ENCODE data around the gene NCKIPSD. TPM values are rescaled to one million over a fixed set of nuclear protein-coding genes. Genes with fewer than 3 reads are reported as not detected.

NCKIPSD gene
- total RNA-seq, 5 donors from 2014 or later (not counting 1 experiment from before 2014, with no cell fraction given): 17.4 to 23.4 (median 20.4) TPM

GRCh38 chr3:48681974-48682610 lies 3.6 kb downstream of the NCKIPSD start:
- peaks cover 40% of the 10 kb centered on the region for H3K36me3 Mint-ChIP-seq
- H3K9me3 Mint-ChIP-seq: no peaks in the 10 kb centered on the region
- peaks cover 4 to 39% of the 10 kb centered on the region in 2 experiments for H3K4me1 ChIP-seq (ENCODE audit: control insufficient read depth in 1 of 2, extremely low read depth in 1 of 2, insufficient read depth in 2 of 2, low read length in 2 of 2)
- no peak for ATAC-seq (replicated peaks in 1 of 4)
- H3K9me3 ChIP-seq: no peaks in the 10 kb centered on the region
- no peak overlapping the region for H3K4me3 ChIP-seq (ENCODE audit: control insufficient read depth in 1 of 2, extremely low read depth in 1 of 2, low read length in 1 of 2)
- no peaks in the 10 kb centered on the region for H3K27me3 Mint-ChIP-seq
- H3K27me3 ChIP-seq (replicated peaks in 1 of 2; ENCODE audit: control insufficient read depth in 2 of 2, extremely low read depth in 1 of 2, insufficient read depth in 2 of 2, low read length in 1 of 2): no peaks in the 10 kb centered on the region
- POLR2A ChIA-PET: interaction anchor here in 1 of 2 donors (0.5 kb wide), 1 partner anchor 1136 kb away, joined by 13 read pairs; no protein-coding TSS in a partner anchor
- H3K27ac ChIP-seq (ENCODE audit: low read length): no peak overlapping the region
- no peak for DNase-seq
- CTCF ChIA-PET: no interaction called here
- H3K36me3 ChIP-seq (ENCODE audit: control insufficient read depth in 2 of 2, extremely low read depth in 1 of 2, insufficient read depth in 1 of 2, low read length in 1 of 2): peaks cover 7 to 42% of the 10 kb centered on the region in 2 donors
- WGBS (ENCODE audit: insufficient coverage): 100% methylated on average over 3 of the region's 17 CpGs
- no peak overlapping the region for H3K4me3 Mint-ChIP-seq
- no peak overlapping the region for H3K27ac Mint-ChIP-seq
- peaks cover 33 to 53% (median 49%) of the 10 kb centered on the region in 3 donors for H3K4me1 Mint-ChIP-seq

- ChIA-PET CTCF (no interaction called here), POLR2A (interaction anchor here in 1 of 2 donors (0.5 kb wide), 1 partner anchor 1137 kb away, joined by 13 read pairs; no protein-coding TSS in a partner anchor)
- peaks cover 7 to 42% of the 10 kb centered on the region in 2 donors for H3K36me3 ChIP-seq (ENCODE audit: control insufficient read depth in 2 of 2, extremely low read depth in 1 of 2, insufficient read depth in 1 of 2, low read length in 1 of 2)
- H3K4me3 ChIP-seq (ENCODE audit: control insufficient read depth in 1 of 2, extremely low read depth in 1 of 2, low read length in 1 of 2): no peak overlapping the region
- DNase-seq: no peak
- Mint-ChIP-seq H3K9me3 (no peaks in the 10 kb centered on the region), H3K27ac (no peak overlapping the region), H3K36me3 (peaks cover 40% of the 10 kb centered on the region), H3K27me3 (no peaks in the 10 kb centered on the region), H3K4me3 (no peak overlapping the region), H3K4me1 (peaks cover 31 to 51% (median 45%) of the 10 kb centered on the region in 3 donors)
- H3K9me3 ChIP-seq: no peaks in the 10 kb centered on the region
- ATAC-seq (replicated peaks in 1 of 4): no peak
- no peak overlapping the region for H3K27ac ChIP-seq (ENCODE audit: low read length)
- no CpG with 5 or more reads among the region's 7 CpGs for WGBS (ENCODE audit: insufficient coverage)
- H3K27me3 ChIP-seq (replicated peaks in 1 of 2; ENCODE audit: control insufficient read depth in 2 of 2, extremely low read depth in 1 of 2, insufficient read depth in 2 of 2, low read length in 1 of 2): no peaks in the 10 kb centered on the region
- H3K4me1 ChIP-seq (ENCODE audit: control insufficient read depth in 1 of 2, extremely low read depth in 1 of 2, insufficient read depth in 2 of 2, low read length in 2 of 2): peaks cover 4 to 36% of the 10 kb centered on the region in 2 experiments
These were observed 4.2 kb downstream of the NCKIPSD start for GRCh38 chr3:48681541-48681880.

- CTCF ChIA-PET: no interaction called here
- Histone ChIP-seq H3K27ac (ENCODE audit: low read length) (no peak overlapping the region), H3K4me1 (ENCODE audit: control insufficient read depth in 1 of 2, extremely low read depth in 1 of 2, insufficient read depth in 2 of 2, low read length in 2 of 2) (peaks cover 4 to 31% of the 10 kb centered on the region in 2 experiments), H3K36me3 (ENCODE audit: control insufficient read depth in 2 of 2, extremely low read depth in 1 of 2, insufficient read depth in 1 of 2, low read length in 1 of 2) (peaks cover 7 to 42% of the 10 kb centered on the region in 2 donors), H3K27me3 (replicated peaks in 1 of 2; ENCODE audit: control insufficient read depth in 2 of 2, extremely low read depth in 1 of 2, insufficient read depth in 2 of 2, low read length in 1 of 2) (no peaks in the 10 kb centered on the region), H3K9me3 (no peaks in the 10 kb centered on the region), H3K4me3 (ENCODE audit: control insufficient read depth in 1 of 2, extremely low read depth in 1 of 2, low read length in 1 of 2) (no peak overlapping the region)
- Mint-ChIP-seq H3K4me3 (no peak overlapping the region), H3K36me3 (peaks cover 45% of the 10 kb centered on the region), H3K27ac (no peak overlapping the region), H3K27me3 (no peaks in the 10 kb centered on the region), H3K4me1 (peaks cover 29 to 48% (median 40%) of the 10 kb centered on the region in 3 donors), H3K9me3 (no peaks in the 10 kb centered on the region)
- POLR2A ChIA-PET: no interaction called here
- 96% methylated on average over 16 of the region's 17 CpGs for WGBS (ENCODE audit: insufficient coverage)
- ATAC-seq (replicated peaks in 1 of 4): no peak
- DNase-seq: no peak
These were observed 4.7 kb downstream of the NCKIPSD start for GRCh38 chr3:48680811-48681540.

- Mint-ChIP-seq H3K27me3 (no peaks in the 10 kb centered on the region), H3K36me3 (peaks cover 48% of the 10 kb centered on the region), H3K4me1 (peaks cover 24 to 39% (median 33%) of the 10 kb centered on the region in 3 donors), H3K9me3 (no peaks in the 10 kb centered on the region), H3K4me3 (no peak overlapping the region), H3K27ac (no peak overlapping the region)
- ChIA-PET CTCF (no interaction called here), POLR2A (no interaction called here)
- H3K9me3 ChIP-seq: no peaks in the 10 kb centered on the region
- no peak overlapping the region for H3K4me3 ChIP-seq (ENCODE audit: control insufficient read depth in 1 of 2, extremely low read depth in 1 of 2, low read length in 1 of 2)
- ATAC-seq (replicated peaks in 1 of 4): no peak
- H3K27ac ChIP-seq (ENCODE audit: low read length): no peak overlapping the region
- H3K4me1 ChIP-seq (ENCODE audit: control insufficient read depth in 1 of 2, extremely low read depth in 1 of 2, insufficient read depth in 2 of 2, low read length in 2 of 2): peaks cover 2 to 22% of the 10 kb centered on the region in 2 experiments
- WGBS (ENCODE audit: insufficient coverage): 88% methylated on average over 16 of the region's 20 CpGs
- H3K36me3 ChIP-seq (ENCODE audit: control insufficient read depth in 2 of 2, extremely low read depth in 1 of 2, insufficient read depth in 1 of 2, low read length in 1 of 2): peaks cover 7 to 42% of the 10 kb centered on the region in 2 donors
- no peak for DNase-seq
- H3K27me3 ChIP-seq (replicated peaks in 1 of 2; ENCODE audit: control insufficient read depth in 2 of 2, extremely low read depth in 1 of 2, insufficient read depth in 2 of 2, low read length in 1 of 2): no peaks in the 10 kb centered on the region
These were observed 6.0 kb downstream of the NCKIPSD start for GRCh38 chr3:48679411-48680391.

GRCh38 chr3:48678566-48679380 lies 6.9 kb downstream of the NCKIPSD start:
- Mint-ChIP-seq H3K4me3 (no peak overlapping the region), H3K9me3 (no peaks in the 10 kb centered on the region), H3K36me3 (peaks cover 48% of the 10 kb centered on the region), H3K4me1 (peaks cover 17 to 31% (median 23%) of the 10 kb centered on the region in 3 donors), H3K27ac (no peak overlapping the region), H3K27me3 (no peaks in the 10 kb centered on the region)
- no peak for ATAC-seq (replicated peaks in 1 of 4)
- no peak for DNase-seq
- Histone ChIP-seq H3K4me1 (ENCODE audit: control insufficient read depth in 1 of 2, extremely low read depth in 1 of 2, insufficient read depth in 2 of 2, low read length in 2 of 2) (peaks cover 0 to 14% of the 10 kb centered on the region in 2 experiments), H3K36me3 (ENCODE audit: control insufficient read depth in 2 of 2, extremely low read depth in 1 of 2, insufficient read depth in 1 of 2, low read length in 1 of 2) (peaks cover 7 to 42% of the 10 kb centered on the region in 2 donors), H3K4me3 (ENCODE audit: control insufficient read depth in 1 of 2, extremely low read depth in 1 of 2, low read length in 1 of 2) (no peak overlapping the region), H3K27ac (ENCODE audit: low read length) (no peak overlapping the region), H3K9me3 (no peaks in the 10 kb centered on the region), H3K27me3 (replicated peaks in 1 of 2; ENCODE audit: control insufficient read depth in 2 of 2, extremely low read depth in 1 of 2, insufficient read depth in 2 of 2, low read length in 1 of 2) (no peaks in the 10 kb centered on the region)
- WGBS (ENCODE audit: insufficient coverage): 97% methylated on average over 23 of the region's 24 CpGs
- POLR2A ChIA-PET: no interaction called here
- CTCF ChIA-PET: no interaction called here

All from T-cell (primary cell).